NCI-H2107 treated with DMSO at 0.1 percent for 48 hours (cell line): ENCODE data around the gene TCERG1.

Source experiments
- DNase-seq: peaks from one replicate; lab custom pipeline; 2025; ENCODE audit not compliant: unreplicated experiment; lab: John Stamatoyannopoulos, UW

Gene TCERG1

DNA sequence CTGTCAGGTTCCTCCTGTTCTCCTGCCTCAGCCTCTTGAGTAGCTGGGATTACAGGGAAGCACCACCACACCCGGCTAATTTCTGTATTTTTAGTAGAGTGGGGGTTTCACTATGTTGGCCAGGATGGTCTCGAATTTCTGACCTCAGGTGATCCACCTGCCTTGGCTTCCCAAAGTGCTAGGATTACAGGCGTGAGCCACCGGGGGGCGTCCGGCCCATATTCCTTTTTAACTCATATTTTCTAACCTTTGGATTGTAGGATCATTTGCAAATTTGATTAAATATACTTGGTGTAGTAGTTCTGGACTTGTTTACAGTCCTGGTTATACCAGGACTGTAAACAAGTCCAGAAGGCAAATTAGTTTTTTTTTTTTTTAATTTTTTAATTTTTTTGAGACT lies 4.3 kb downstream of the TCERG1 start:
- no peak for DNase-seq

DNA sequence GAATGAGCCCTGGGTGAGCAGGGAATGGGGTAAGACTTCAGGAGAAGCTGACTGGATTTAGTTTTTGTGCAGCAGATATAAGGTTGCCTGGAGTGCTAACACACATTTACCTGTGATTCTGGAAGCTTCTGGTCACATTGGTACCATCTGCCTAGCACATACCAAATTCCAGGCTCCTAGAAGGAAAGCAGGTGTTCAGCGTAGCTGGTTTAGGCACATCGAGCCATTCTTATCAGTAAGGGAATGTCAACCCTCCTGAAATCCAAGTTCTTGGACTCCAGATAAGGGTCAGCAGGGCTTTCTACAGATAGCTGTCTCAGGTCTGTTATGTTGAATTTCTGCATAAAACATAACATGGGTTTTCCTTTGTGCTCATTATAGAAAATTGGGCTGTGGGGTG lies 10.3 kb downstream of the TCERG1 start:
- DNase-seq: no peak

DNA sequence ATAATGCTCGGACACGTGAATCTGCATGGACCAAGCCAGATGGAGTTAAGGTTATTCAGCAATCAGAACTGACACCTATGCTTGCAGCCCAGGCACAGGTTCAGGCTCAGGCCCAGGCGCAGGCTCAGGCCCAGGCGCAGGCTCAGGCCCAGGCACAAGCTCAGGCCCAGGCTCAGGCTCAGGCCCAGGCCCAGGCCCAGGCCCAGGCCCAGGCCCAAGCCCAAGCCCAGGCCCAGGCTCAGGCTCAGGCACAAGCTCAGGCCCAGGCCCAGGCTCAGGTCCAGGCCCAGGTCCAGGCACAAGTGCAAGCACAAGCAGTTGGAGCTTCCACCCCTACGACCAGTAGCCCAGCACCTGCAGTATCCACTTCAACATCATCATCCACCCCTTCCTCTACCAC lies 11.8 kb downstream of the TCERG1 start:
- no peak for DNase-seq

DNA sequence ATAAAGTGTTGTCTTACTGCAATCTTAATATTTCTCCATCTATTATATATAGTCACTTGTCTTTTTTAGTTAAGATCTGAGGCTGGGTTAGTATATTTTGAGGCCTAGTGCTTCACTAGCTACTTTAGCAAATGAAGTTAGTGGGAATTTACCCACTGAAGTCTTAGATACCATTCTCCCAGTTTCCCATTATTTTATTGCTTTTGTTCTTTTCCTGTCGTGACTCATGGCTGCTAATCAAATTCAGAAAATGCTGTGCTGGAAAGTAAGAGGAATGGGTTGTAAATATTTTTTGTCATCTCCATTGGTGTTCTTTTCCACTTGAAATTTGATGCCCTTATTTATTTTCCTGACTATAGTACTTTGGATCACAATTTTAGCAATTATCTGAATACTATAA lies 14.2 kb downstream of the TCERG1 start:
- DNase-seq: no peak

DNA sequence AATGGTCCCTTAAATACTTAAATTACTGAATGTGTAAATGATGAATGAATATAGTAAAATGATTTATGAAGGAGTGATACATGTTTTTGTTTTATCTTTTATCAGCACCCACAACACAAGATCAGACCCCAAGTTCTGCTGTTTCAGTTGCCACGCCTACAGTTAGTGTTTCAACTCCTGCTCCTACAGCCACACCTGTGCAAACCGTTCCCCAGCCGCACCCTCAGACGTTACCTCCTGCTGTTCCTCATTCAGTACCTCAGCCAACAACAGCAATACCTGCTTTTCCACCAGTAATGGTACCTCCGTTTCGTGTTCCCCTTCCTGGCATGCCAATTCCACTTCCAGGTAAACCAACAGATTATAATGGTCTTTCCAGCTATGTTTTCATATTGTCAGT lies 16.3 kb downstream of the TCERG1 start:
- no peak for DNase-seq

DNA sequence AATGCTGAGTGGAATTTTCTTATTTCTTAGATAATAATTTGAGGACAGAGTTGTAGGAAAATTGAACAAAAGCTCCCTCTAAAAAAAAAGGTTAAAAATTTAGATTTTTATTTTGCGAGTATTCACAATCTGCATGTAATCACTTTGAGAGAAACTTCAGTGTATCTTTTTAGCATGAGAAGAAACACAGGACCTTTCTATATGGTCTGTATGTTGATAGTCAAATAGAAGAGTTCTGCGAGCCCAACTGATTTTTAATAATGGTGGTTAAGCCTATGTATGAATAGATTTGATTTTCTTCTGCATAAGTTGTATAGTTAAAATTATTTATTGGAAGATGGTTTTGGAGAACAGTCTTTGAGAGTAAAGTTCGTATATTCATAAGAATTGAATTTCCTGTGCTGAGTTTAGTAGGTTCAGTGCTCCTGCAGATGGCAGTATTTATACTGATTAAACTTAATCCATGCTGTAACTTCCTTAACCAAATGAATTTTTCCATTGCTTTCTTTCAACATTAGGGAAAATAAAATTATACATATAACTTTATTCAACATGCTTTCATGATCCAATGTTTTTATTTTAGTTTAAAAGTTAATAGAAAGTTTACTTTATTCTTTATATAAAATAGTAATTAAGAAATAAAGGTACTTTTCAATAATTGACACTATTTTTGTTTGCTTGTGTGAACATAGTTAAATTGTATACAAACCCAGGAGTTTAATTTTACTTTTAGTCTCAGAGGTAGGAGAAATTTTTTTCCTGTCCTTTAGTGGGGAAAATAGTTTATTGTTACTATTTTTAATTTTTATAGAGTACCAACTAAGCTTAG lies 19.6 kb downstream of the TCERG1 start:
- DNase-seq: no peak

DNA sequence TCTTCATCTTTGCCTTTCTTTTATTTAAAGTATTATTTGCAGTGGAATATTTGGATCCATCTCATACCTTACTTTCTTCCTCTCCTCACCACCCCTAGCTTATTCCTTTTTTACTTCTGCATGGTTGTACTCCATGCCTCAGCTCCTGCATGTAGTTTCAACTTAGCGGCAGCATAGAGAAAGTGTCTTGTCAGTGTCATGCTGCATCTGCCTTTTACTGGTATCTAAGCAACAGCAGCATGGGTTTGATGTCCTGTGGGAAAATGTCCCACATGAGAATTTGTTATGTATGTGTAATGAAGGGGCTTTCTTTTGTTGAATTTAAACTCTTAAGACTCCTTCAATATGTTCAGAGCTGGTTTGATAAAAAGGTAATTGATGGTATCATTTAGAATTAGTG lies 20.6 kb downstream of the TCERG1 start:
- no peak for DNase-seq

DNA sequence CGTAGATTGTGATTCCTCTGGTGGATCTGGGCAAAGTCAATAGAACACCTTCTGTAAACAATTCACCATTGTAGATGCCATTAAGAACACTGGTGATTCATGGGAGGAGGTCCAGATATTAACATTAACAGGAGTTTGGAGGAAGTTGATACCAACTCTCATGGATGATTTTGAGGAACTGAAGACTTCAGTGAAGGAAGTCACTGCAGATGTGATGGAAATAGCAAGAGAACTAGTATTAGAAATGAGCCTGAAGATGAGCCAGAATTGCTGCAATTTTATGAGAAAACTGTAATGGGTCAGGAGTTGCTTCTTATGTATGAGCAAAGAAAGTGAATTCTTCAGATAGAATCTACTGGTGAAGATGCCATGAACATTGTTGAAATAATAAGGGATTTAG lies 26.9 kb downstream of the TCERG1 start:
- DNase-seq: no peak

DNA sequence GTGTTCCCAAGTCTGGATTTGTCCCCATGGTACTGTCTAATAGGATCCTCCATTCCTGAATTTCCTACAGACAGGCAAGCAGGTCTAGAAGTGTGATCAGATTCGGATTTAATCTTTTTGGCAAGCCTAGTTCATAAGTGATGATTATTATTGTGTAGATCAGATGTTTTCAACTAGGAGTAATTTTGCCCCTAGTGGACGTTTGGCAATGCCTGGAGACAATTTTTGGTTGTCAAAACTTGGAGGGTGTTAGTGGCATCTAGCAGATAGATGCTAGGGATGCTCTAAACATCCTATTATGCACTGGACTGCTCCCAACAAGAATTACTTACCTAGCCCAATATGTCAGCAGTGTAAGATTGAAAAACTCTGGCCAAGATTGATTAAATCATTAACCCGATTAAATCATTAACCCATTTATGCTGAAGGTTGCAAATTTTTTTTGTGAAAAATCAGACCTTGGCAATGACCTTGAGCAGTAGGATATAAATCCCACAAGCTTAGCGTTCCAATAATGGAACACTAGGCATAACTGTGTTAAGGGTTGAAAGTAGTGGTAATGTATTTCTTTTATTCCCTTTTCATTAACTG lies 28.2 kb downstream of the TCERG1 start:
- no peak for DNase-seq

DNA sequence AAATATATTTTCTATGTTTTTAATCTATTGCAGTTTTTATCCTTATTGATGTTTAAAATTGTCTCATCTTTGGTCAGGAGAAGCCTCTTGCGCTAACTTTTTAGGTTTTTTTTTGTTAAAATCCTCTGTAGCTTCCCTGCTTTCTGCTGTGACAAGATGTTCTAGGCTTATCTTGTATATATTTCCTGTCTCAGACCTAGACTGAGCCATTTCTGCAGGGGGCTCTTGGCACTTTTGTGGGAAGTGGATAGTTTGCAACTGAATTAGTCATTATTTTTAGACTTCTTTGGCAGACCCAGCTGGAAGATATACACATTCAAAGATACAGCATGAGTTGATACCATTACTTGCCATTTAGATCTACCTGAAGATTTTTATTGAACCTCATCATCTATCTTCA lies 28.8 kb downstream of the TCERG1 start:
- no peak for DNase-seq

DNA sequence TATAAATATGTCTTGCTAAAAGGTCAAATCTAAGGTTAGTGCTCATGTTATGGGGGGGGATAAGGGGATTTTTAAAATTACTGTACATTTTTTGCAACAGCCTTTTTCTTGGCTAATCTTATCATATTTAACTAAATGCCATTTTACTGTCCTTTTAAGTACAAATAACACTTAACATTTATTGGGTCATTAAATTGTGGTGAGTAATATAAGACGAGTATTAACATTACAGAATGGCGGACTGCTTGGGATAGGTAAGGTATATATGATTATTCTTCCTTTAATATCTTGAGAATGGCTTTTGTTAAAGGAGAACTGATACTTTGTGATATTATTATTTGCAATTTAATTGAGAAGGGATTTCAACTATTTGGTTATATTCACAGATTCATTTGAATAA lies 35.6 kb downstream of the TCERG1 start:
- DNase-seq: no peak

DNA sequence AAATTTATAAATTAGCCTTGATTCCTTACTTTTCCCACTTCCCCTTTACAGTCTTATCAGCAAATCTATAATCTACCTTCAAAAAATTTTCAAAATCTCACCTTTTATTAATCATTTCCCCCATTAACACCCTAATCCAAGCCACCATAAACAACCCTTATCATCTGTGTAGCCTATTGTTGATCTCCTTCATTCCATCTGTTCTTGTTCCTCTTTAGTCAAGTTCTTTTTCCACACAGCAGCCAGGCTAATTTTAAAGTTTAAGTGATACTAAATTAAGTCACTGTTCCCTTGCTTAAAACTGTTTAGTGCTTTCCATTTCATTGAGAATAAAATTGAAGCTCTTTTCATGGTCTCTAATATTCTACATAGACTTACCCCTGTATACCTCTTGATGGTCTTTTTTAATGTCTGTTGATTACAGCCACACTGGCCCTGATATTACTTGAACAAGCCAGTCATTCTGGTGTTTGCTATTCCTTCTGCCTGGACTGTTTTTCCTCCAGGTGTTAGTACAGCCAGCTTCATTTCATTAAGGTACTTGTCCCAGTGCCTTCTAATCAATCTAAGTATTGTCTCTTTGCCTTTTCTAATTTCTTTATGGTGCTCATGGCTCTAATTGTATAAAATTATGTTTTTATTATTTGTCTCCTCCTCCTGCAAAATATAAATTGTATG lies 37.7 kb downstream of the TCERG1 start:
- no peak for DNase-seq

DNA sequence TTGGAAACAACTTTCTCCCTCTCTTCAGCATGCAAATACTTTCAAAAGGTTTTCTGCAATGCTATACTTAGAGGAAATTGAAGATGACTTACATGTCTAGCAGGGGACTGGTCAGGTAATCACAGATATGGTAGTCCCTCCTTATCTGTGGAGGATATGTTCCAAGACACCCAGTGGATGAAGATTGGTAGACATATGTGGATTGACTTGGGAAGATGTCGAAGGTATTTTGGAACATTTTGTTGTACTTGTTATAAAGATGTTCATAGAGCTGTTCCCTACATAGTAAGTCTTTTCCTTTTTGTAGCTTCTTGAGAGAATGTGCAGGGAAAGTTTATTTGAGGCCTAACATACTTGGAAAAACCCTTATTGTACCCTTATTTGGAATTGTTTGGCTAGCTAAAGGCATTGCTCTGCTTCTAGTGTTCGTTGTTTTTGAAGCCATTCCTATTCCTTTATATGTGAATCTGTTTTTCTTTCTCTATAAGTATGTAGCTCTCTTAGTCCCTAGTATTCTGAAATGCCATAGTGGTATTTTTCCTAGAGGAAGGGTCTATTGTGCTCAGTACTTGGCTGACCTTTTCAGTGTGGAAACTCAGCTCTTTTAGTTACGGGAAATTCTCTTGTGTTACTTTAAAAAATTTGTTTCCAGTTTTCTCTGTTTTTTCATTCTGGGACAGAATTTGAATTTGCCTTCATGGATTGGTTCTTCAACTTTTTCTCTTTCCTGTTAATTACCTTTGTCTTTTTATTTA lies 43.1 kb downstream of the TCERG1 start:
- no peak for DNase-seq

DNA sequence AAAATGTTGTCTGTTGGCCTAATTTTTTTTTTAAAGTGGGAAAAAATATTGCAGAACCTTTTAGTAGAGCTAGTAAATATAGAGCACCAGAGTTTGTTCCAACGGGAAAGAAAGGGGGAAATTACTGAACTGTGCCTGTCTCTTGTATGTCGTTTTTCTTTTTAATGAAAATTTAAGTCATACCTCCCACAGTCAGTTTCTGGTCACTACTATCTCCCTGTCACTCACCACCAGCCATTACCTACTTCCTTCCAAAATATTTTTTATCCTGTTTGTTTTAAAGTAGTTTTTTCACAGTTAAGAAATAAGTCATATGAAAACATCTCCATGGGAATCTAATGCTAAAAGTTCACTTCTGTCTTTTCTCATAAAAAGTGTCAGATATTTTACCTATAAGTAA lies 47.5 kb downstream of the TCERG1 start:
- no peak for DNase-seq

DNA sequence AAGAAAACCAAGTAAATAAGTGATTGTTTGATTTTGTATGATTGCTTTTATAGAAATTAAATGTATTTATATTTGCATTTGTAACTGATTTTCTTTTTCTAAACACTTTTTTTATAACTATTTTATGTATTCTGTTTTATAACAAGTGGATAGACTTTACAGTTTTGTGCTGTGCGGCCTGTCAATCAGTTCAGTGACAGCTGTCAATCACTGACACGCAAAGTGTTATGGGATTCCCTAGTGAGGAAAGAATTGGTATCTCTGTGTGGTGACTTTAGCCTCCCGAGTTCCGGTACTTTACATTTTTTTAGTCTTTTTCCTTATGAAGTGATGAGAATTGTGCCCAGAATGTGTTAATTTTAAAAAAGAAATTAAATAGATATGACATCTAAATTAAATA lies 52.5 kb downstream of the TCERG1 start:
- no peak for DNase-seq

DNA sequence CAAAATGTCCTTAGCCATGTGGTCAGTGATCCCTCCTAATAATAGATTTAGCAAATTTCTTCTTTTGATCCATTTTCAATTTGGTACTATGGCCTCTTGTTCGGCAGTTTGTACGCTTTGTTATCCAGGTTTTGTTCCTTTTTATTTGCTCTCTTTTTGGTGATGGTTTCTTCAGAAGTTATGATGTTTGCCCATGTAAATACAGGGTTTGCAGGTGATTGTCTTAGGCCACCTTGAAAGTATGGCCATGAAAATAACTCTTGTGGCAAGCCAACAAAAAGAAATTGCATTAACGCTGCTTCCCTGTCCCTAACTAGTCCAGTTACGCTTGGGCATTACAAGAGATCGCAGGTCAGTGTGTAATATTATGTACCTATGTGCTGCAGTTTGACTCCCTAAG lies 60.3 kb downstream of the TCERG1 start:
- DNase-seq: no peak

DNA sequence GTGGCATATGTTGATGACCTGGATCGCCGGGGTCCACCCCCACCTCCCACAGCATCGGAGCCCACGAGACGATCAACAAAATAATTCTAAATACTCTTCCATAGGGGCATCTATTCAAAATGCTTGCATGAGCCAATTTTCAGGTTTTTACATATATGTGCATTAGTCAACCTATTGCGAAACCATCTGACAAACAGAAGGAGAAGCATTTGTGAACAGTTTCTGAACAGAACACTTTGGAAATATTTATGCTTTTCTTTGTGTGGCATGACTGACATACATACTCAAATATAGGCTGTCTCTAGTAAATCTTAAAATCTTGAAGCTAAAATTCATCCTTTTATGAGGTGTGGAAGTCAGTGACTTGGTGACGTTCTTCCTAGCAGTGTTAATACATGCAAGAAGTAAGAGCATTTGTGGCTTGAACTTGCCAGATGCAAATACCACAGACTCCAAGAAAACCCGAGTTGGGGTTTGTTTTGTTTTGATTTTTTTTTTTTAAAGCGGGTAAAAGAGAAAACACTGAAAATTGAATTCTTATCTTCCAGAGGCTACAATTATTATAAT lies 63.5 kb downstream of the TCERG1 start:
- DNase-seq: no peak

DNA sequence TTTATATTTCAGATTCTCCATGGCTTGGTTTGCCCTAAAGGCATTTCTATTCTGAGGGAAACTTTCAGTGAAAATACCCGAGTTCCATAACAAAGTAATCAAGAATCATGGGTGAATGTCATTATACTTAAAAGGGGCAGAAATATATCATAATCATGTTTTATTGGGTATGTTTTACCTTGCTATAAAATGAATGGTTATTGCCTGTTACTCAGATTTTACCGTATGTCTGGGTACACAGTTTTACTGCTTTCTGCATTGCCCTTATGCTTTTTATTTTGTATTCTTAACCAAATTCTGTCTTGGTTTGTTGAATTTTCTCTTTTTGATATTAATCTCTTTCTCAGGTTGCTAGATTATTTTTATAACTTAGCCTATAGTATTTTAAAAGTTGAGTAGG lies 66.3 kb downstream of the TCERG1 start:
- no peak for DNase-seq

DNA sequence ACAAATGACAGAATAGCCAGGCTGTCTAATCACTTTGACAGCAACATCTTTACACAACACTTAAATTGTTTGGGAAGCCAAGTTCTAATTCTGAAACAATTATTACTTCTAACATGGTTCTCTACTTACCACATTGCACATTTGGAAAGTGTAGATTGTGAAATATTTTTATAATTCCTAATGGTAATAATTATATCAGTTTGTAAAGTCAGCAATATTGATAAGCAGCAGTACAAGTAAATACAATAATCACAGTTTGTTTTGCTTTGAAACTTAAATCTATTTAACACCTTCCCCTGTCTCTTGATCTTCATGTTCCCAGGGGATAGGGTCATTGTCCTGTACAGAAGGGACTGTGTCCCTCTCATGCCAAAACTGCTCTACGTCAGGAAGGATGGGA lies 67.4 kb downstream of the TCERG1 start:
- DNase-seq: no peak

DNA sequence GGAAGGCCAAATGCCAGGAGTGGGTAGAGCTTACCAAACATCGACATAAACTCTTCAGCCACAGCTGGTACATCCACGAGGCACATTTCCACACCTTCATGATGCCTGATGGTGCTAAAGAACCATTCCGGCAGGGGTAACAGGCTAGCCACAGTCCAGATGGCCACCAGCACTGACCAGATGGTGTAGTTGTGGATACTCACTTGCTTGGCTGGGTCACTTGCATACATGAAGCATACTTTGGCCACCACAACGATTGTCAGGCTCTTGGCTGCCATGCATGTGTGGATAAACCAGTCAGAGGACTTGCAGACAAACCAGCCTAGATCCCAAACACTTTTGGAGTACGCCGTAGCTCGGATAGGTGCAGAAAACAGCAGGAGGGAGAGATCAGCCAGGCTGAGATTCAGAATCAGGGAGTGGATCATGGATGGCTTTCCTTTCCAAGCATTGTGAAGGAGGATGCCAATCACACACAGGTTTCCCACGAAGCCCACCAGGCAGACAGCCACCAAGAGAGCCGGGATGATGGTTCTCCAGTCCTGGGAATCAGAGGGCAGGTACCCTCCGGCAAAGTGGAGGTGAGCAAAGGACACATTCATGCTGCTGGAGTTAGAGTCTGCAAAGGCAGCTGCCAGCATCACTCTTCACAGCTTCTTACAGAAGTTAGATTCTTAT lies 68.5 kb downstream of the TCERG1 start:
- no peak for DNase-seq

DNA sequence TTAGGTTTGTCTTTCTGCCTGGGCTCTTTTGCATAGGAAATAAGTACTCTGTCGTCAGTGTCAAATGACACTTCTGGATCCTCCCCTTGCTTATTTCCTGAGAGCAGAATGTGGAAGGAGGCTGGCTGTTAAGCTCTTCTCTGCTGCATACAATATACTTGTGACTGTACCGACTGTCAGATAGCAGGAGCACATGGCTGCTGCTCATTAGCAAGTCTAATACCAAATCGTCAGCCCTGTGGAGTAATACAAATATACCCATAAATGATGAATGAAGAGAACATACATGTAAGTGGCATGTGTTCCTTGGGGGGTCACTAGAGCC lies 69.0 kb downstream of the TCERG1 start, which contains the start of gene GPR151:
Gene GPR151, minus strand, starts transcription at position 40 of the 325 bp plus-strand sequence. CDS start 77 bp downstream, outside the sequence.
- DNase-seq: no peak
